Measurements from ENCODE around the gene NPHS1. TPM values are rescaled to one million over a fixed set of nuclear protein-coding genes. Genes with fewer than 3 reads are reported as not detected.
"Not testable (repeated sequence)": the region's sequence is repeated elsewhere in the genome, so short reads cannot be mapped to it uniquely, and the experiment has no call there.

The NPHS1 gene
- polyA plus RNA-seq, 1 donor from 2014 or later = 0.05 TPM

DNA sequence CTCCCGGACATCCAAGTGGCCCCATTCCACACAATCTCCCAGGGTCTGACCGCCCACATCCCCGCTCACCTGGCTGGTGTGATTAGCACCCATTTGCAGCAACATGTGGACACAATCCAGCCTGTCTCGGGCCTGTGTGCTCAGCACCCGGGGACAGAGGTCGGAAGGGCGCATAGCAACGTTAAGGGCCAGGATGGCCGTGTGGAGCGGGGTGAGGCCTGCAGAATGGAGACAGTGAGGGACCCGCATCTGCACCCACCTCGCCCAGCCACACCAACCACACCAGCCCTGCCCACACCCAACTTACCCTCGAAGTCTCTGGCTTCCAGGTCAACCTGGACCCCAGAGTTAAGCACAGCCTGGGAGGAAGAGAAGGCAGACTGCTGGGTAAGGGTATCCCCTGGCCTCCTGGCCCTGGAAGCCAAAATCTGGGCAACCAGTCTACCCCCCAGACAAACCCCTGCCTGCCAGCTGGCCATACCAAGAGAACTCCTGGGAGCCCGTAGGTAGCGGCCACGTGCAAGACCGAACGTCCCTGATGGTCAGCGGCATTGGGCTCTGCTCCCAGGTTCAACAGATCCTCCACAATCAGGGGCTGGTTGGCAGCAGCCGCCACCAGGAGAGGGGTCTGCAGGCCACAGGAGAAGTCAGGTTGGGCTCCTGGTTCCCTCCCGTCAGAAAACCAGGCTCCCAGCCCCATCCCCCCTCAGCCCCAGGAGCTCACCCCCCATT is 43.8 kb upstream of the NPHS1 start:
- no peaks in the 10 kb centered on the region for H3K9me3 ChIP-seq (ENCODE audit: low read length)
- no peaks in the 10 kb centered on the region for H4K20me1 ChIP-seq (ENCODE audit: insufficient read depth)
- H3F3A ChIP-seq (ENCODE audit: insufficient read depth, low read length, poor library complexity, severe bottlenecking) = no peaks in the 10 kb centered on the region
- no peak overlapping the region for H3K4me3 ChIP-seq (ENCODE audit: low read length)
- H3K4me2 ChIP-seq (ENCODE audit: low read length) = no peak overlapping the region
- H3K79me2 ChIP-seq (replicated peaks; ENCODE audit: insufficient read depth, low read length) = peaks cover 3% of the 10 kb centered on the region
- TF ChIP-seq EZH2 (IDR thresholded peaks at IDR 0.05; ENCODE audit: borderline replicate concordance, insufficient read depth, low read length, poor library complexity, severe bottlenecking) (no peak), TAF1 (IDR thresholded peaks at IDR 0.05; ENCODE audit: low read depth) (no peak), POLR2AphosphoS5 (IDR thresholded peaks at IDR 0.05) (no peak), EP300 (conservative IDR thresholded peaks at IDR 0.05; ENCODE audit: poor library complexity, severe bottlenecking) (no peak), SMC3 (conservative IDR thresholded peaks at IDR 0.05; ENCODE audit: poor library complexity) (no peak), REST (IDR thresholded peaks at IDR 0.05; ENCODE audit: borderline replicate concordance) (no peak), RAD21 (conservative IDR thresholded peaks at IDR 0.05) (no peak), MXI1 (conservative IDR thresholded peaks at IDR 0.05; ENCODE audit: poor library complexity, severe bottlenecking) (no peak)
- TF ChIP-seq, protein P1, sequence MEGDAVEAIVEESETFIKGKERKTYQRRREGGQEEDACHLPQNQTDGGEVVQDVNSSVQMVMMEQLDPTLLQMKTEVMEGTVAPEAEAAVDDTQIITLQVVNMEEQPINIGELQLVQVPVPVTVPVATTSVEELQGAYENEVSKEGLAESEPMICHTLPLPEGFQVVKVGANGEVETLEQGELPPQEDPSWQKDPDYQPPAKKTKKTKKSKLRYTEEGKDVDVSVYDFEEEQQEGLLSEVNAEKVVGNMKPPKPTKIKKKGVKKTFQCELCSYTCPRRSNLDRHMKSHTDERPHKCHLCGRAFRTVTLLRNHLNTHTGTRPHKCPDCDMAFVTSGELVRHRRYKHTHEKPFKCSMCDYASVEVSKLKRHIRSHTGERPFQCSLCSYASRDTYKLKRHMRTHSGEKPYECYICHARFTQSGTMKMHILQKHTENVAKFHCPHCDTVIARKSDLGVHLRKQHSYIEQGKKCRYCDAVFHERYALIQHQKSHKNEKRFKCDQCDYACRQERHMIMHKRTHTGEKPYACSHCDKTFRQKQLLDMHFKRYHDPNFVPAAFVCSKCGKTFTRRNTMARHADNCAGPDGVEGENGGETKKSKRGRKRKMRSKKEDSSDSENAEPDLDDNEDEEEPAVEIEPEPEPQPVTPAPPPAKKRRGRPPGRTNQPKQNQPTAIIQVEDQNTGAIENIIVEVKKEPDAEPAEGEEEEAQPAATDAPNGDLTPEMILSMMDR (IDR thresholded peaks at IDR 0.05; ENCODE audit: poor library complexity, severe bottlenecking) = no peak
- H3K9me2 ChIP-seq (ENCODE audit: insufficient read depth, low read length) = no peaks in the 10 kb centered on the region
- H3K27ac ChIP-seq (ENCODE audit: low read length) = no peak overlapping the region
- no peak overlapping the region for H3K9ac ChIP-seq (ENCODE audit: low read length)
- H3K36me3 ChIP-seq (ENCODE audit: insufficient read depth, low read length) = no peaks in the 10 kb centered on the region
- H3K27me3 ChIP-seq (ENCODE audit: insufficient read depth, low read depth, low read length) = no peaks in the 10 kb centered on the region
- no peak overlapping the region for H2AFZ ChIP-seq (ENCODE audit: low read depth, low read length)

DNA sequence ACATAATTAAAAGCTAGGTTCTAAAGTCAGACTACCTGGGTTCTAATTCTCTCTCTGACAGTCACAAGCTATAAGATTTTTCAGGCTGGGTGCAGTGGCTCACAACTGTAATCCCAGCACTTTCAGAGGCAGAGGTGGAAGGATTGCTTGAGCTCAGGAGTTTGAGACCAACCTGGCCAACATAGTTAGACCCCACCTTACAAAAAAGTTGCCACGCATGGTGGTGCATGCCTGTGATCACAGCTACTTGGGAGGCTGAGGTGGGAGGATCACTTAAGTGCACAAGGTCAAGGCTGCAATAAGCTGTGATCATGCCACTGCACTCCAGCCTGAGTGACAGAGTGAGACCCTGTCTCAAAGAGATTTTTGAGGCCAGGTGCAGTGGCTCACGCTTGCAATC is 42.0 kb upstream of the NPHS1 start:
- no peak overlapping the region for H3K4me3 ChIP-seq (ENCODE audit: low read length)
- no peaks in the 10 kb centered on the region for H3K9me3 ChIP-seq (ENCODE audit: low read length)
- no peak overlapping the region for H3K4me2 ChIP-seq (ENCODE audit: low read length)
- TF ChIP-seq EZH2 (IDR thresholded peaks at IDR 0.05; ENCODE audit: borderline replicate concordance, insufficient read depth, low read length, poor library complexity, severe bottlenecking) (no peak), RAD21 (conservative IDR thresholded peaks at IDR 0.05) (no peak), TAF1 (IDR thresholded peaks at IDR 0.05; ENCODE audit: low read depth) (no peak), MXI1 (conservative IDR thresholded peaks at IDR 0.05; ENCODE audit: poor library complexity, severe bottlenecking) (no peak), SMC3 (conservative IDR thresholded peaks at IDR 0.05; ENCODE audit: poor library complexity) (no peak), POLR2AphosphoS5 (IDR thresholded peaks at IDR 0.05) (no peak), REST (IDR thresholded peaks at IDR 0.05; ENCODE audit: borderline replicate concordance) (no peak), EP300 (conservative IDR thresholded peaks at IDR 0.05; ENCODE audit: poor library complexity, severe bottlenecking) (no peak)
- TF ChIP-seq, protein P1 (IDR thresholded peaks at IDR 0.05; ENCODE audit: poor library complexity, severe bottlenecking) = no peak
- H3K27me3 ChIP-seq (ENCODE audit: insufficient read depth, low read depth, low read length) = no peaks in the 10 kb centered on the region
- H3K27ac ChIP-seq (ENCODE audit: low read length) = no peak overlapping the region
- no peaks in the 10 kb centered on the region for H3F3A ChIP-seq (ENCODE audit: insufficient read depth, low read length, poor library complexity, severe bottlenecking)
- peaks cover 3% of the 10 kb centered on the region for H3K79me2 ChIP-seq (replicated peaks; ENCODE audit: insufficient read depth, low read length)
- no peak overlapping the region for H2AFZ ChIP-seq (ENCODE audit: low read depth, low read length)
- H3K36me3 ChIP-seq (ENCODE audit: insufficient read depth, low read length) = no peaks in the 10 kb centered on the region
- no peaks in the 10 kb centered on the region for H4K20me1 ChIP-seq (ENCODE audit: insufficient read depth)
- no peaks in the 10 kb centered on the region for H3K9me2 ChIP-seq (ENCODE audit: insufficient read depth, low read length)
- H3K9ac ChIP-seq (ENCODE audit: low read length) = no peak overlapping the region

GRCh38 chr19:35891819-35892218 is 39.5 kb upstream of the NPHS1 start:
- H3K9ac ChIP-seq (ENCODE audit: low read length); H4K20me1 ChIP-seq (ENCODE audit: insufficient read depth); H3K27ac ChIP-seq (ENCODE audit: low read length); H3K4me2 ChIP-seq (ENCODE audit: low read length); H3K27me3 ChIP-seq (ENCODE audit: insufficient read depth, low read depth, low read length); H3K36me3 ChIP-seq (ENCODE audit: insufficient read depth, low read length); H3K9me2 ChIP-seq (ENCODE audit: insufficient read depth, low read length); H3K4me3 ChIP-seq (ENCODE audit: low read length); H3F3A ChIP-seq (ENCODE audit: insufficient read depth, low read length, poor library complexity, severe bottlenecking); H3K79me2 ChIP-seq (replicated peaks; ENCODE audit: insufficient read depth, low read length); H2AFZ ChIP-seq (ENCODE audit: low read depth, low read length); H3K9me3 ChIP-seq (ENCODE audit: low read length): not testable (repeated sequence)

Data from neural cell (in vitro differentiated cells).